GM10847 (cell line): ENCODE data around the gene HS3ST4.

ENCODE experiments used
- POLR2A ChIP-seq: IDR thresholded peaks from 2 replicates; pipeline ENCODE4 v1.6.1; 2011; ENCODE audit not compliant: insufficient read length; ENCODE audit errors: extremely low read depth

The HS3ST4 gene

DNA sequence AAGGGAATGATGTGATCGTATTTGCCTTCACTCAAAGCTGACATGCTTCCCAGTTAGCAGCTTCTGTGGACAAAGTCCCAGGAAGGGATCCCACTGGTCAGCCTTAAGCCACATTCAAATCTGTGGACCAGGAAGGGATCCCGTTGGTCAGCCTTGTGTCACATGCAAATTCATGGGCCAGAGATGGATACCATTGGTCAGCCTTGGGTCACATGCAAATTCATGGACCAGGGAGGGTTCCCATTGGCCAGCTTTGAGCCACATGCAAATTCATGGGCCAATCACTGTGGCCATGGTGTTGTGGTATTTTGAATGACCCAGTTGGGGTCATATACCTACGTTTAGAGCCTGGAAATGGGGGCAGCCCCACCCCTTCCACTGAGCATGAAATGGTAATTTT, 201.6 kb downstream of the HS3ST4 start:
- no peak for TF ChIP-seq POLR2A

DNA sequence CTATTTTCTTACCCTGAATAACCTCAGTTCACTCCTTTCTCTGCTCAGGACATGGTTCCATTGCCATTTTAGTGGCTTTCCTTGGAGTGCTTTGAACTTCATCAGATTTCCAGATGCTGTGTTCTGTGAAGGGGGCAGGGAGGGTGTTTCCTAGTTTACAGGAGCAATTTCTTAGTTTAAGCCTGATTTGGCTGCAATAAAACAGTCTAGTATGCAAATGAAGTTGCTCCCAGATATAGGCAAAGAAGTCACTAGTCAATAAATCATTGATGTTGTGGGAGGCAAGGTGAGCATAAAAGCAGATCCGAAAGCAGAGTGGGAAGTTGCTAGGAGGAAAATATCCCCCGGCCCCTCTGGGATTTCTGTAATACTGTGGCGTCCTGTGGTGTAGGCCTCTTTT, 202.3 kb downstream of the HS3ST4 start:
- no peak for TF ChIP-seq POLR2A

DNA sequence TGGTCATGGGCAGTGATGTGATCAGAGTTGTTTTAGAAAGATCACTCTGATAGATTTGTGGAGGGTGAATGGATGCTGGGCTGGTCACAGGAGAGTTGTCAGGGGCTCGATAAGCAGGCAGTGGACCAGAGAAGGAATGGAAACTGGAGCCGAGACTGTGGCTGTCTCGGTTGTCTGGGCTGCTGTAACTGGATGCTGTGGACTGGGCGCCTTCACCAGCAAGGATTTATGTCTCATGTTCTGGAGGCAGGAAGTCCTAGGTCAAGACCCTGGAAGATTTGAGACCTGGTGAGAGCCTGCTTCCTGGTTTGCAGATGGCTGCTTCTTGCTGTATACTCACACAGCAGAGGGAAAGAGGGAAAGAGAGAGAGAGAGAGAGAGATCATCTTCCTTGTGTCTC, 203.6 kb downstream of the HS3ST4 start:
- TF ChIP-seq POLR2A = no peak

DNA sequence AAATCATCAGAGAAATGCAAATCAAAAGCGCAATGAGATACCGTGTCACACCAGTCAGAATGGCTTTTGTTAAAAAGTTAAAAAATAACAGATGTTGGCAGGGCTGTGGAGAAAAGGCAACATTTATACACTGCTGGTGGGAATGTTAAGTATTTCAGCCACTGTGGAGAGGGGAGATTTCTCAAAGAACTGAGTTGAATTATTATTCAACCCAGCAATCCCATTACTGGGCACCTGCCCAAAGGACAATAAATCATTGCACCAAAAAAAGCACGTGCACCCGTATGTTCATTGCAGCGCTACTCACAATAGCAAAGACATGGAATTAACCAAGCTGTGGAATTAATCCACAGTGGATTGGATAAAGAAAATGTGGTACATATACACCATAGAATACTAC, 204.7 kb downstream of the HS3ST4 start:
- no peak for TF ChIP-seq POLR2A

DNA sequence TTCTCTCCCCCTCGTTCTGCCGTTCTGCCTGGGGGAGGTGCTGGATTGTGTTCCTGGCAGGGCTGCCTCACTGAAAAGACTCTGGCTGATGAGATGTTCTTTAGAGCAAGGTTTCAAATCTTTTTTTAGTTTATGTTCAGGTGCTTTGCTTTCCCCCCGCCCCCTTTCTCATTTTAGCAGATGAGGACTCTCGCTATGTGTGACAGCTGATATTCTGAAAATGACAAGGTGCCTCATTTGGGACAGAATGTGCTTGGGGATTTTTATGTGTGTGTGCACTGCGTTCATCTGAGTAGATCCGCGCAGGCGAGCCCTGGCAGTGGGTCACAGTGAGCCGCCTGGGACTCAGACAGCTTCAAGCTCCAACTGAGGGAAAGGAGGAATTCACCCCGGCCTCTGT, 205.9 kb downstream of the HS3ST4 start:
- TF ChIP-seq POLR2A = no peak

DNA sequence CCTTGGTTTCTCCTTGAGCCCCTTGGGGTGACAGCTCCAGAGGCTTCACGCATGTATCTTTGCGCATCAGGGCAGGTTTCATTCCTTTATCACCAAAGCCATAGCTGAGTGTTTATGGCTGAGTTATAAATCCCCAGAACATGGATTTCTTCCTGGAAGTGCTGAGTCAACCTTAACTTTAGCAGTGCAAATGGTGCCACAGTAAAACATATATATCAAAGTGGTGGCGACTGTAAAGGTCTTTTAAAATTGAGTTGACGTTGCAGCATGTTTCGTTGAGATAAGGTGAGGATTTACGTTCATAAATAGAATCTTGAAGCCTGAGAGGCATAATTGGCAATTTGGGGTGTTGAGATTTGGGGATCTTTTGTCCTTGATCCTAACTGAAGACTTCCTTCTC, 214.1 kb downstream of the HS3ST4 start:
- TF ChIP-seq POLR2A = no peak

DNA sequence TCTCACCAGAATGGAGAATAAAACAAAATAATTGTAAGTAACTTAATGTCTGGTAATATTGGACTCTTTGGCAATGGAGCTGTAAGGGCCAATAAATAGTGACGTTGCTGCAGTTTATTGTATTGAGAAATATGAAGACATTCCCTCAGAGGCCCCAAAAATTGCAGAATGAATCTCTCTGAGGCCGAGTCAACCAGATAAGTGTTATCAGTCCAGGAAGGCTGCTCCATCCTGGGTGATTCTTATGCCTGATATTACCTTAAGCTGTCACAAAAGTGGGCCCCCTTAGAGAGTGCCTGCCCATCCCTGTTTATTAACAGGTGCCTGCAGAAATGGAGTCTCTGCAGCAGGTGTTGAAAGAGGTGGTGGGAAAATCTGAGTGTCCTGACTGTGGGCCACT, 219.2 kb downstream of the HS3ST4 start:
- TF ChIP-seq POLR2A = no peak

DNA sequence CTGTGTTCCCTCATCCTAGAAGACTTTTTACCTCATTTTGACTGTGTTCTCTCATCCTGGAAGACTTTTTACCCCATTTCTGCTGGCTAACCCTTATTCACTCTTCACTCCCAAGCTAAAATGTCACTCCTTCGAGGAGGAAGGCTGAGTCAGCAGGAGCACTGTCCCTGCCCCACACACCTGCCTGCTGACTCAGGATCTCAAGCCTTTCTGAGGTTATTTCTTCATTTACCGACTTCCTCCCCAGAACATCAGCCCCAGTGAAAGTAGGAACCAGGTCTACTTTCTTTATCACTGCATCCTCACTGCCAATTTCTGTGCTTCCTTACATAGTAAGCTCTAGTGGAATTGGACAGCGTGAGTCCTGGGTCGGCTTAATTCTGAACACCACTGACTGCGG, 220.6 kb downstream of the HS3ST4 start:
- TF ChIP-seq POLR2A = no peak

DNA sequence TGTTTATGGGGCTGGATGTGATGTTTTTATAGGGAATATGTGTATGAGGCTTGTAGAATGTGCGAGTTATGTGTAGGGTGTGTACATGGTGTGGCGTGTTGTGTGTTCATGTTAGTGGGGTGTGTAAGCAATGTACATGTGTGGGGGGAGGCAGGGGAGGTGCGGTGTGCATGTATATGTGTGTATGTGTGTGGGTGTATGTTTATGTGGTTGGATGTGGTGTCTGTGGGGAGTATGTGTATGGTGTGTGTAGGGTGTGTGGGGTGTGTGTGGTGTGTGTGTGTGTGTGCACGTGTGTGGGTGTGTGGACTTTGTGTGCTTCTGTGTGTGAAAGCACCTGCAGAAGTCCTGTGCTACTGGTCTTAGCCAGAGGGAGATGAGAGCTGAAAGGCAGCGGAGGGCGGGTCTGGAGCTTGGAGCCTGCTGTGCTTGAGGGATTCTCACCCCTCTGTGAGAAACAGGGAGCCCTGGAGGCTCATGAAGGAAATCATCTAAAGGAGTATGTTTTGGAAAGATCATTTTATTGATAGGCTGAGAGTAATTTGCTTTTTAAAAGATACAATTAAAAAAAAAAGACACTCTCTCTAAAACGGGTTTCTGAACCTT, 222.7 kb downstream of the HS3ST4 start:
- no peak for TF ChIP-seq POLR2A

DNA sequence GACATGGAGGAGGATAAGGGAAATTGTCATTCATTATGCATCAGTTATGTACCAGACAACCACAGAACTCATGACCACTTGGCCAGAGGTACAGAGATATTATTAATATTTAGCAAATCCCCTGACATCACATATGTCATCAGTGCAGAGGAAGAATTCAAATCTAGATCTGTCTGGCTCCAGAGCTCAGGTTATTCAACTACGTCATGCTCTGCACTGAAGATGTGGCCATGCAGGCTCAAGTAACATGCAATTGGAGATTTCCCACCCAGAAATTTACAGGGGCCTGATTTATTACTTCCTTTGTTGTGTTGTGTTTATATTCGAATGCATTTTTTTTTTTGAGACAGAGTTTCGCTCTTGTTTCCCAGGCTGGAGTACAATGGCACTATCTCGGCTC, 224.3 kb downstream of the HS3ST4 start:
- TF ChIP-seq POLR2A = no peak

DNA sequence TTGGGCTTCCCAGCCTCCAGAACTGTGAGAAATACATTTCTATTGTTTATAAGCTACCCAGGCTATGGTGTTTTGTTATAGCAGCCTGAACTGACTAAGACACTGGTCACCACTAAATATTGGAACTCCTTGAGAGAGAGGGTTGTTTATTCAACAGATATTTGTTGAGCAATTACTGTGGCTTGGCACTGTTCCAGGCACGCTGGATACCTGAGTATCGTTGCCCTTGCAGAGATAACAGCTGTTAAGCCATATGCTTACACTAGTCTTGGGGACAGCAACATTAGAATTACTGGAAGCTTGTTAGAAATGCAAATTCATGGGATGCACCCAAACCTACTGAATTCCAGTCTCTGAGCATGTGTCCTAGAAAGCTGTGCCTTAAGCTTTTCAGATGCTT, 230.7 kb downstream of the HS3ST4 start:
- no peak for TF ChIP-seq POLR2A

DNA sequence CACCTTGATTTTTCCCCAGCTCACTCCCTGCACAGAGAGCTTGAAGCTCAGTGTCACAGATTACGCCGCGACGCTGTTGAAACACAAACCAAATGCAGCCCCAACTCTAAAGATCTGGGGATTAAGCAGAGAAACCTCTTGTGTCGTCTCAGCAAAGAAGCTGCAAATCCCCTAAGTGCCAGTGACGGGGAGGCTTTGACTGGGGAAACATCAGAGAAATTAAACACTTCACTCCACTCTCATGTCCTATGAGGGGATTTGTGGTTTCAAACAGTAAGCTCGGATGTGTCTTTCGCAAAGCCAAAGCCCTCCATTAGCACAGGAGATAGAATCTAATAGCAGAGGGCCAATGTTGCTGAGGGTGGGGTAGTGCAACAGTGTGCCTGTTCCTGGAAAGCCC, 233.7 kb downstream of the HS3ST4 start:
- TF ChIP-seq POLR2A = no peak

DNA sequence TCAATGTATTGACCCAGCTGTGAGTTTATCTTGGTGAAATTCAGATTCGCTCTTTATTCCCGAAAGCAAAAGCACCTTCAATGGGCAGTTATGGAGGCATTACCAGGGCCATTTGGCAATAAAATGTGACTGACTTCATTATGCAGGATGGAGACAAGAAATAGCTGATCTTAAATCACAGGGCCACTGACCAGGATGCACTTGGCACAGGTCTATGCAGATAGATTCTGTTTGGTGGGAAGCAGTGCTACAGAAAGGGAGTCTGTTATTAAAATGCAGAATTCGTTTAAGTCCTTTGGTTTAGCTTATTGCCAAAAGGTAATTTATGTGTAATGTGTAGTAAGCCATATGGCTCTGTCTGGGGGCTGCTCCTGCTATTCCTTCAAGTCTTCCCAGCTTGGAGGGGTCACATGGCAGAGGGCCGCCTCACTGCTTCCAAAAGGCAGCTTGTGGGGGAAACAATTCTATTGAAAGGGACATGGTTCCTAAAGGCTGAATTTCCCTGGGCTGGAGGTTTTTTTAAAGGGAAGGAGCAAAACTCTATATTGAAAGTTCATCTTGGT, 239.8 kb downstream of the HS3ST4 start:
- TF ChIP-seq POLR2A = no peak

DNA sequence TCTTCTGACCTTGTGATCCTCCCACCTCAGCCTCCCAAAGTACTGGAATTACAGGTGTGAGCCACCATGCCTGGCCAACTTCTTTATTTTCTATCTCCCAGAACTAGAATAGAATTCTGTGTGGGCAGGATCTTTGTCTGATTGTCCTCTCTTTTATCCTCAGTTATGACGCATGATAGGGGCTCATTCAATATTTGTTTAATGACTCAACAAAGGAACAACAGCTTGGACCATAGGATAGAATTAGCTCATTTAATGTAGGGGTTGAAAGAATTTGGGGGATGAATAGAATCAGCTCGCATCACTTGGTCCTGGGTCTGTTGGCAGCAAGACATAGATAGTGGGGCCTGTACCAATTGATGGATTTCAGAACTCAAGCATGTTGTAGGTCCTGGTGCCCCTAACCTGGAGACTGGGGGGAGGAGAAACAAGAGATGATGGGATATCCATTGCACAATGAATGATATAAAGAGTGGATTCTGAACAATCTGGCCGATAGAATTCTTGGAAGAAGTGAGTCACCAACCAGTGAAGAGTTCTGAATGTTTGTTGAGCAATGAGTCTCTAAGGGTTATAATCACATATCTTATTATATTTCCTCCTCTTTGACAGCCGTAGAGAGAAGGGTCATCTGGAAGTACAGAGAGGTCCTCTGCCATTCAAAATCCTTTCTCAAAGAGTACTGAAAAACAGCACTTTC, 250.2 kb downstream of the HS3ST4 start:
- no peak for TF ChIP-seq POLR2A

DNA sequence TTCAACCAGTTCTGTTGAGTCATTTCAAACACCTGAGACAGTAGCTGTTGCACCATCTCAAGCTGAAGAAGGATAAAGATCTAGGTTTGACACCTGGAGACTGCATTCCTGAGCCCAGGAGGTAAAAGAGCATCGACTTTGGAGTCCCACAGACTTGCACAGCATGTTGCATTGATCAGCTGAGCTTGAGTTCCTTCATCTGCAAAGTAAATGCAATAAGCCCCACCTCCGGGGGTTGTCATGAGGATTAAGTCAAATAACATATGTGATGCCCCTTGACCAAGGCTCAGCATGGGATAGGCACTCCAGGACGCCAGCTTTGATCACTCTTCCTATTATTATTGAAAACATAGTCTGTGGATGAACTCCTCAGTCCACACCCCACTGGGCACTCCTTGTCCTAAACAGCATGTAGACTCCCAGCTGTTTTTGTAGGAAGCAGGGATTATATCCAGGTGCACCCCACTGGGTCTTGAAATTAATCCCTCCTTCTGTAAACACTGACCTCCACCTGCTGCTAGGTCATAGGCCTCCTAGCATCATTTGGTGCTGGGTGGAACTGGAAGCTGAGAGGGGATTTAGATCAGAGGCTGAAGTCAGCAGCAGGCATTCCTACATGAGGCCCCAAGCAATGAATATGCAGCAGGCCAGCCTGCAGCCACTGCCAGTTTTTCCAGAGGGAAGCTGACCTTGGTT, 259.0 kb downstream of the HS3ST4 start:
- TF ChIP-seq POLR2A = no peak

DNA sequence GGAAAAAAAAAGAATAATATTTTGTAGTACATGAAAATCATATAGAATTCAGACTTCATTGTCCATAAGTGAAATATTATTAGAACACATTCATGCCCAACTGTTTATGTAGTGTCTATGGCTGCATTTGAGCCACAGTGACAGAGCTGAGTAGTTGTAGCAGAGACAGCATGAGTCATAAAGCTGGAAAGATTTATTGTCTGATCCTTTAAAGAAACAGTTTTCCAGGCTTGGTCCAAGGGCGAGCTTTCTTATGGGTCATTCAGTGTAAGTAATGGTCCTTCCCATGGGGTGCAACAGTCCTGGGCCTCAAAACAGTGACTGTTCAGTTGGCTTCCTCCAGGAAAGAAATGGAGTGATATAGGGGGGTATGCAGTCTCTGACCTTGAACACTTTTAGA, 260.2 kb downstream of the HS3ST4 start:
- no peak for TF ChIP-seq POLR2A
